Neural progenitor cell (in vitro differentiated cells): ENCODE results near the gene CDT1. TPM values are rescaled to one million over a fixed set of nuclear protein-coding genes. Genes with fewer than 3 reads are reported as not detected.
A peak's percentile ranks its signal among the peaks of the same experiment; 100 is the strongest.

Experiments used
- DNase-seq: peaks from one replicate; pipeline ENCODE4 v3.0.0-alpha.2; 2016; ENCODE audit warnings: low spot score
- H2AFZ ChIP-seq: fragments of 200-600 bp; sonication (generic); replicated peaks from 2 replicates; pipeline ENCODE4 v1.6.1; 2016; ENCODE audit warnings: antibody characterized with exemption
- H3F3A ChIP-seq: fragments of 200-600 bp; sonication (generic); 2 replicates; pipeline ENCODE4 v1.6.1; 2016; ENCODE audit warnings: antibody characterized with exemption, low read depth
- H3K27ac ChIP-seq: fragments of 200-600 bp; sonication (generic); 2 replicates; pipeline ENCODE4 v1.5.1; 2016; ENCODE audit warnings: mild to moderate bottlenecking
- H3K27me3 ChIP-seq: fragments of 200-600 bp; sonication (generic); 2 replicates; pipeline ENCODE4 v1.6.1; 2016; ENCODE audit warnings: mild to moderate bottlenecking, moderate library complexity
- H3K36me3 ChIP-seq: fragments of 200-600 bp; sonication (generic); 2 replicates; pipeline ENCODE4 v1.5.1; 2016
- H3K4me1 ChIP-seq: fragments of 200-600 bp; sonication (generic); 2 replicates; pipeline ENCODE4 v1.6.1; 2016; ENCODE audit warnings: mixed run types
- H3K4me2 ChIP-seq: fragments of 200-600 bp; sonication (generic); 2 replicates; pipeline ENCODE4 v1.6.1; 2016
- H3K4me3 ChIP-seq: fragments of 200-600 bp; sonication (generic); 2 replicates; pipeline ENCODE4 v1.5.1; 2016
- H3K79me2 ChIP-seq: fragments of 200-600 bp; sonication (generic); 2 replicates; pipeline ENCODE4 v1.6.1; 2016; ENCODE audit warnings: low read depth
- H3K9ac ChIP-seq: fragments of 200-600 bp; sonication (generic); 2 replicates; pipeline ENCODE4 v1.6.1; 2016
- H3K9me3 ChIP-seq: fragments of 200-600 bp; sonication (generic); 2 replicates; pipeline ENCODE4 v1.5.1; 2016; ENCODE audit warnings: low read depth
- H4K20me1 ChIP-seq: fragments of 200-600 bp; sonication (generic); 2 replicates; pipeline ENCODE4 v1.6.1; 2016; ENCODE audit warnings: low read depth
- H3K27ac Mint-ChIP-seq: 3 replicates; pipeline ENCODE4 v1.8.0; 2021; ENCODE audit warnings: mixed read lengths
- H3K27me3 Mint-ChIP-seq: 2 replicates; pipeline ENCODE4 v1.8.0; 2022; ENCODE audit warnings: low read depth, mild to moderate bottlenecking, inconsistent platforms, moderate library complexity, mixed read lengths; ENCODE audit not compliant: insufficient read depth
- H3K36me3 Mint-ChIP-seq: 3 replicates; pipeline ENCODE4 v1.8.0; 2021; ENCODE audit warnings: mixed read lengths
- H3K4me1 Mint-ChIP-seq: 3 replicates; pipeline ENCODE4 v1.8.0; 2021; ENCODE audit warnings: mixed read lengths
- H3K4me3 Mint-ChIP-seq: 3 replicates; pipeline ENCODE4 v1.8.0; 2021; ENCODE audit warnings: mild to moderate bottlenecking, moderate library complexity, mixed read lengths
- H3K9me3 Mint-ChIP-seq: 3 replicates; pipeline ENCODE4 v1.8.0; 2020; ENCODE audit warnings: mixed read lengths
- EZH2 ChIP-seq: fragments of 200-600 bp; sonication (generic); IDR thresholded peaks from 2 replicates; pipeline ENCODE4 v1.6.1; 2017; ENCODE audit warnings: antibody characterized with exemption, mild to moderate bottlenecking, moderate library complexity
- EZH2phosphoT487 ChIP-seq: fragments of 200-600 bp; sonication (generic); IDR thresholded peaks from 2 replicates; pipeline ENCODE4 v1.6.1; 2017; ENCODE audit warnings: antibody characterized with exemption
- total RNA-seq: library from RNA; depleted of rRNA; stranded (reverse); fragments of >200 nt; gene quantifications from 2 replicates; pipeline ENCODE4 v1.2.3, GENCODE V29; 2015; ENCODE audit warnings: low replicate concordance
- TF ChIP-seq, protein P1 (sequence below): fragments of 200-600 bp; sonication (generic); IDR thresholded peaks from 2 replicates; pipeline ENCODE4 v1.5.1; 2017; ENCODE audit warnings: antibody characterized with exemption, mild to moderate bottlenecking

Gene CDT1
- total RNA-seq, 1 donor from 2014 or later = 7.8 TPM

GRCh38 chr16:88775825-88776224 is 27.8 kb upstream of the CDT1 start:
- H3K79me2 ChIP-seq = no peaks in the 10 kb centered on the region

DNA sequence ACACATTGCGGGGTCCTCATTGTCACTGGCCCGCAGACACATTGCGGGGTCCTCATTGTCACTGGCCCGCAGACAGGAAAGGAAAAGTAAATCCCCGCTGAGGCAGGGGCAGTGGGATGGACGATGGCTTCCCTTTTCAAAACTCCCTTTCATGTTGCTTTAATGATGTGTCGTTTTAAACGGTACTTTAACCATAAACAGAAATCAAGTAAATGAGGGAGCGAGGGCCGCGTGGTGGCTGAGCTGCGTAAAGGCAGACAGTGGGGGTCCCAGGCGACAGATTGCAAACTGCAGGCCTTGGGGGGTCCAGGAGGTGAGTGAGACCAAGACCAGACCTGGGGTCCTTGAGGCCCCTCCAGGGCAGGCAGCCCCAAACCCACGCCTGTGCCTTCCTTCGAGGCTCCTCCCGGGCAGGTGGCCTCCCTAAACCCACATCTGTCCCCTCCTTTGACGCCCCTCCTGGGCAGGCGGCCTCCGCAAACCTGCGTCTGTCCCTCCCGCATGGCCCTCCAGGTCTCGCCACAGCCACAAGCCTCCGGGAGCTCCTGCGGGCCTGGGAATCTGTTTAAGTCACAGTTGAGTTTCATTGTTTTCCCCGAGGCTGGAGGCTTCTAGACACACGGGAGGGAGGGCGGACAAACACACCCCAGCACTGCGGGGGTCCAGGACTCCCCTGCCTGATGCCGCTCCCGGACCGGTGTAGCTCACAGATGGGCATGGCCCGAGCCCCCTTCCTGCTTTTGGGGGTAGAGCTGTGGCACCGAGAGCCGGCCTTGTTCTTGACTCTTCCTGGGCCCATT is 25.9 kb upstream of the CDT1 start:
- H3K27ac Mint-ChIP-seq = peak overlapping the region; percentile 29
- no peak overlapping the region for H3K4me3 Mint-ChIP-seq
- no peaks in the 10 kb centered on the region for H4K20me1 ChIP-seq

More at GRCh38 chr16:88775825-88776224, 27.8 kb upstream of the CDT1 start:
- no peak for DNase-seq
- Histone ChIP-seq H3K4me3 (no peak overlapping the region), H4K20me1 (no peaks in the 10 kb centered on the region), H2AFZ (no peak overlapping the region), H3K27ac (no peak overlapping the region), H3K9ac (no peak overlapping the region), H3K4me2 (no peak overlapping the region), H3K27me3 (no peaks in the 10 kb centered on the region), H3K9me3 (no peaks in the 10 kb centered on the region), H3K4me1 (peaks cover 46% of the 10 kb centered on the region), H3F3A (peaks cover 12% of the 10 kb centered on the region), H3K36me3 (no peaks in the 10 kb centered on the region)
- Mint-ChIP-seq H3K9me3 (no peaks in the 10 kb centered on the region), H3K27ac (no peak overlapping the region), H3K36me3 (no peaks in the 10 kb centered on the region), H3K27me3 (peaks cover 5% of the 10 kb centered on the region), H3K4me3 (no peak overlapping the region), H3K4me1 (peaks cover 44% of the 10 kb centered on the region)
- no peak for TF ChIP-seq EZH2

GRCh38 chr16:88778271-88778525 is 25.4 kb upstream of the CDT1 start:
- H3K9me3 Mint-ChIP-seq = no peaks in the 10 kb centered on the region
- H3K27ac Mint-ChIP-seq = no peak overlapping the region
- H3K4me2 ChIP-seq = no peak overlapping the region
- H3K27ac ChIP-seq = no peak overlapping the region
- no peaks in the 10 kb centered on the region for H3K9me3 ChIP-seq
- peaks cover 8% of the 10 kb centered on the region for H3F3A ChIP-seq
- no peak overlapping the region for H3K4me3 ChIP-seq
- no peaks in the 10 kb centered on the region for H4K20me1 ChIP-seq
- no peaks in the 10 kb centered on the region for H3K36me3 ChIP-seq
- H3K9ac ChIP-seq = no peak overlapping the region
- H3K27me3 ChIP-seq = peaks cover 4% of the 10 kb centered on the region
- peaks cover 35% of the 10 kb centered on the region for H3K4me1 ChIP-seq
- H3K79me2 ChIP-seq = no peaks in the 10 kb centered on the region
- DNase-seq = no peak
- no peak overlapping the region for H3K4me3 Mint-ChIP-seq
- no peak for TF ChIP-seq EZH2phosphoT487
- no peak for TF ChIP-seq EZH2
- TF ChIP-seq, protein P1, sequence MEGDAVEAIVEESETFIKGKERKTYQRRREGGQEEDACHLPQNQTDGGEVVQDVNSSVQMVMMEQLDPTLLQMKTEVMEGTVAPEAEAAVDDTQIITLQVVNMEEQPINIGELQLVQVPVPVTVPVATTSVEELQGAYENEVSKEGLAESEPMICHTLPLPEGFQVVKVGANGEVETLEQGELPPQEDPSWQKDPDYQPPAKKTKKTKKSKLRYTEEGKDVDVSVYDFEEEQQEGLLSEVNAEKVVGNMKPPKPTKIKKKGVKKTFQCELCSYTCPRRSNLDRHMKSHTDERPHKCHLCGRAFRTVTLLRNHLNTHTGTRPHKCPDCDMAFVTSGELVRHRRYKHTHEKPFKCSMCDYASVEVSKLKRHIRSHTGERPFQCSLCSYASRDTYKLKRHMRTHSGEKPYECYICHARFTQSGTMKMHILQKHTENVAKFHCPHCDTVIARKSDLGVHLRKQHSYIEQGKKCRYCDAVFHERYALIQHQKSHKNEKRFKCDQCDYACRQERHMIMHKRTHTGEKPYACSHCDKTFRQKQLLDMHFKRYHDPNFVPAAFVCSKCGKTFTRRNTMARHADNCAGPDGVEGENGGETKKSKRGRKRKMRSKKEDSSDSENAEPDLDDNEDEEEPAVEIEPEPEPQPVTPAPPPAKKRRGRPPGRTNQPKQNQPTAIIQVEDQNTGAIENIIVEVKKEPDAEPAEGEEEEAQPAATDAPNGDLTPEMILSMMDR = no peak
- no peaks in the 10 kb centered on the region for H3K36me3 Mint-ChIP-seq
- H3K27me3 Mint-ChIP-seq = peaks cover 11% of the 10 kb centered on the region
- H2AFZ ChIP-seq = no peak overlapping the region
- H3K4me1 Mint-ChIP-seq = peaks cover 44% of the 10 kb centered on the region

More for the DNA sequence above, 25.9 kb upstream of the CDT1 start:
- TF ChIP-seq, protein P1 = no peak
- TF ChIP-seq EZH2phosphoT487 (no peak), EZH2 (no peak)
- peak overlapping the region; percentile 8 for H3K4me2 ChIP-seq
- Mint-ChIP-seq H3K4me1 (peaks cover 42% of the 10 kb centered on the region), H3K9me3 (no peaks in the 10 kb centered on the region), H3K27me3 (peaks cover 7% of the 10 kb centered on the region), H3K36me3 (no peaks in the 10 kb centered on the region)
- no peaks in the 10 kb centered on the region for H3K36me3 ChIP-seq
- no peaks in the 10 kb centered on the region for H3K27me3 ChIP-seq
- H3K9ac ChIP-seq = no peak overlapping the region
- no peaks in the 10 kb centered on the region for H3K79me2 ChIP-seq
- peaks cover 39% of the 10 kb centered on the region for H3K4me1 ChIP-seq
- DNase-seq = peak; percentile 67
- H3F3A ChIP-seq = peaks cover 6% of the 10 kb centered on the region
- no peaks in the 10 kb centered on the region for H3K9me3 ChIP-seq
- H3K4me3 ChIP-seq = no peak overlapping the region
- H2AFZ ChIP-seq = peak overlapping the region; percentile 17
- H3K27ac ChIP-seq = no peak overlapping the region

DNA sequence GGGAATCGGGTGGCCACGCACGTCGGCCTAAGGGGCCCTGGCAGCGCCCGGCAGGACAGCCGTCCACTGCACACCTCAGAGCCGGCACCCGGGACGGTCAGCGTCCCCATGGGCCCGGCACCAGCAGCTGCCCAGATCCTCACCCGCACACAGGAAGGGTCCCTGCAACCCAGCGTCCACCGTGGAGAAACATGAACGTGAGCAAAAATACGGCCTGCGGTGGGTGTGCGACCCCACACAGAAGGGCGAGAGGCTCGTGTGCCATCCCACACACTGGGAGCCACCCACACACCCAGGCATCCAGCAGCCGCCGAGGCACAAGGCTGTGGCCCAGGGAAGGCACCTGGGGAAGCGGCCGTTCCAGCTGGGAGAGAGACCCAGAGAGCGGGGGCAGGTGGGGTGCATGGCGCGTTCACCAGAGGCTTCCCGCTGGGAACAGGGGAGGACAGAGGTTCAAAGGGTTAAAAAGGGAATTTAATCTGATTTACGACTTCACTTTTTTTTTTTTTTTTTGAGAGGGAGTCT is 25.0 kb upstream of the CDT1 start:
- H3K27me3 Mint-ChIP-seq = peaks cover 15% of the 10 kb centered on the region
- peaks cover 45% of the 10 kb centered on the region for H3K4me1 Mint-ChIP-seq
- peaks cover 8% of the 10 kb centered on the region for H3K27me3 ChIP-seq
- no peak overlapping the region for H3K4me3 ChIP-seq
- no peaks in the 10 kb centered on the region for H3K79me2 ChIP-seq
- H2AFZ ChIP-seq = no peak overlapping the region
- H3K4me3 Mint-ChIP-seq = no peak overlapping the region
- no peak overlapping the region for H3K27ac Mint-ChIP-seq
- H3K36me3 ChIP-seq = no peaks in the 10 kb centered on the region
- peaks cover 12% of the 10 kb centered on the region for H3F3A ChIP-seq
- TF ChIP-seq EZH2 (no peak), EZH2phosphoT487 (no peak)
- TF ChIP-seq, protein P1 = no peak
- H3K4me1 ChIP-seq = peaks cover 32% of the 10 kb centered on the region
- no peak for DNase-seq
- no peak overlapping the region for H3K4me2 ChIP-seq
- H3K9me3 Mint-ChIP-seq = no peaks in the 10 kb centered on the region
- no peaks in the 10 kb centered on the region for H3K9me3 ChIP-seq
- no peak overlapping the region for H3K9ac ChIP-seq
- no peaks in the 10 kb centered on the region for H4K20me1 ChIP-seq
- H3K36me3 Mint-ChIP-seq = no peaks in the 10 kb centered on the region
- no peak overlapping the region for H3K27ac ChIP-seq
